ENCODE data around the gene ZNF678.

ZNF678 gene

DNA sequence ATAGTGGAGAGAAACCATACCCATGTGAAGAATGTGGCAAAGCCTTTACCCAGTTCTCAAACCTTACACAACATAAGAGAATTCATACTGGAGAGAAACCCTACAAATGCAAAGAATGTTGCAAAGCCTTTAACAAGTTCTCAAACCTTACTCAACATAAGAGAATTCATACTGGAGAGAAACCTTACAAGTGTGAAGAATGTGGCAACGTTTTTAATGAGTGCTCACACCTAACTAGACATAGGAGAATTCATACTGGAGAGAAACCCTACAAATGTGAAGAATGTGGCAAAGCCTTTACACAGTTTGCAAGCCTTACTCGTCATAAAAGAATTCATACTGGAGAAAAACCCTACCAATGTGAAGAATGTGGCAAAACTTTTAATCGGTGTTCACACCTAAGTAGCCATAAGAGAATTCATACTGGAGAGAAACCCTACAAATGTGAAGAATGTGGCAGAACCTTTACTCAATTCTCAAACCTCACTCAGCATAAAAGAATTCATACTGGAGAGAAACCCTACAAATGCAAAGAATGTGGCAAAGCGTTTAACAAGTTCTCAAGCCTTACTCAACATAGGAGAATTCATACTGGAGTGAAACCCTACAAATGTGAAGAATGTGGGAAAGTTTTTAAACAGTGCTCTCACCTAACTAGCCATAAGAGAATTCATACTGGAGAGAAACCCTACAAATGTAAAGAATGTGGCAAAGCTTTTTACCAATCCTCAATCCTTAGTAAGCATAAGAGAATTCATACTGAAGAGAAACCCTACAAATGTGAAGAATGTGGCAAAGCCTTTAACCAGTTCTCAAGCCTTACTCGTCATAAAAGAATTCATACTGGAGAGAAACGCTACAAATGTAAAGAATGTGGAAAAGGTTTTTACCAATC, 91.7 kb downstream of the ZNF678 start:
- Histone ChIP-seq H3K27me3 (ENCODE audit: insufficient read depth, low read depth, severe bottlenecking) (no peaks in the 10 kb centered on the region), H3K9me3 (ENCODE audit: severe bottlenecking) (no peaks in the 10 kb centered on the region)

DNA sequence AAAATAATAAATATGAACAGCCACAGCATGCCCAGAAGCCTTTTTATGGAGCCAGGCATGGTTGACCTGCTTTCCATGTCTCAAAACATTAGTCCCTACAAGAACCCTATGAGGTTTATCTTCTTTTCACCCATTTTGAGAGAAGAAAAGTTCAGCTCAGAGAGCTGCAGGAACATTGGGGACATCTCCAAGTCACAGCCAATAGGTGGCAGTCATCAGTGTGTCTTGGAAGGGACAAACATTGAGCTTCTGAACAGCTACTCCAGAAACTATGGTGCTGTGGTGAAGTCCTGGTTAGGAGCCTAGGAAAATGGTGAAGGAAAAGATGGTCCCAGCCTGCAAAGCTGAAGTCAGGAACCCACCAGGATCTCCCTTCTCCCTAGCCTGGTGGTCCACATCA, 98.1 kb downstream of the ZNF678 start:
- TF ChIP-seq, protein P1, sequence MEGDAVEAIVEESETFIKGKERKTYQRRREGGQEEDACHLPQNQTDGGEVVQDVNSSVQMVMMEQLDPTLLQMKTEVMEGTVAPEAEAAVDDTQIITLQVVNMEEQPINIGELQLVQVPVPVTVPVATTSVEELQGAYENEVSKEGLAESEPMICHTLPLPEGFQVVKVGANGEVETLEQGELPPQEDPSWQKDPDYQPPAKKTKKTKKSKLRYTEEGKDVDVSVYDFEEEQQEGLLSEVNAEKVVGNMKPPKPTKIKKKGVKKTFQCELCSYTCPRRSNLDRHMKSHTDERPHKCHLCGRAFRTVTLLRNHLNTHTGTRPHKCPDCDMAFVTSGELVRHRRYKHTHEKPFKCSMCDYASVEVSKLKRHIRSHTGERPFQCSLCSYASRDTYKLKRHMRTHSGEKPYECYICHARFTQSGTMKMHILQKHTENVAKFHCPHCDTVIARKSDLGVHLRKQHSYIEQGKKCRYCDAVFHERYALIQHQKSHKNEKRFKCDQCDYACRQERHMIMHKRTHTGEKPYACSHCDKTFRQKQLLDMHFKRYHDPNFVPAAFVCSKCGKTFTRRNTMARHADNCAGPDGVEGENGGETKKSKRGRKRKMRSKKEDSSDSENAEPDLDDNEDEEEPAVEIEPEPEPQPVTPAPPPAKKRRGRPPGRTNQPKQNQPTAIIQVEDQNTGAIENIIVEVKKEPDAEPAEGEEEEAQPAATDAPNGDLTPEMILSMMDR (IDR thresholded peaks at IDR 0.05; ENCODE audit: low read depth, low read length), result no peak
- no peak for DNase-seq
- Histone ChIP-seq H3K9me3 (ENCODE audit: severe bottlenecking) (no peaks in the 10 kb centered on the region), H3K27me3 (ENCODE audit: insufficient read depth, low read depth, severe bottlenecking) (no peaks in the 10 kb centered on the region), H3K4me3 (ENCODE audit: low read depth, low read length) (no peak overlapping the region), H3K27ac (no peak overlapping the region), H3K36me3 (no peaks in the 10 kb centered on the region)

More for the DNA sequence above, 91.7 kb downstream of the ZNF678 start:
- Histone ChIP-seq H3K4me3 (ENCODE audit: low read depth, low read length) (no peak overlapping the region), H3K27ac (no peak overlapping the region), H3K36me3 (peaks cover 5% of the 10 kb centered on the region; the same call in 1 of the 2 replicates)
- DNase-seq, result no peak
- TF ChIP-seq, protein P1 (IDR thresholded peaks at IDR 0.05; ENCODE audit: low read depth, low read length), result no peak

GRCh38 chr1:227662933-227663332, 99.6 kb downstream of the ZNF678 start:
- Histone ChIP-seq H3K9me3 (ENCODE audit: severe bottlenecking) (no peaks in the 10 kb centered on the region), H3K27me3 (ENCODE audit: insufficient read depth, low read depth, severe bottlenecking) (no peaks in the 10 kb centered on the region), H3K4me3 (ENCODE audit: low read depth, low read length) (no peak overlapping the region), H3K36me3 (no peaks in the 10 kb centered on the region), H3K27ac (no peak overlapping the region)
- DNase-seq, result no peak
- TF ChIP-seq, protein P1 (IDR thresholded peaks at IDR 0.05; ENCODE audit: low read depth, low read length), result no peak

DNA sequence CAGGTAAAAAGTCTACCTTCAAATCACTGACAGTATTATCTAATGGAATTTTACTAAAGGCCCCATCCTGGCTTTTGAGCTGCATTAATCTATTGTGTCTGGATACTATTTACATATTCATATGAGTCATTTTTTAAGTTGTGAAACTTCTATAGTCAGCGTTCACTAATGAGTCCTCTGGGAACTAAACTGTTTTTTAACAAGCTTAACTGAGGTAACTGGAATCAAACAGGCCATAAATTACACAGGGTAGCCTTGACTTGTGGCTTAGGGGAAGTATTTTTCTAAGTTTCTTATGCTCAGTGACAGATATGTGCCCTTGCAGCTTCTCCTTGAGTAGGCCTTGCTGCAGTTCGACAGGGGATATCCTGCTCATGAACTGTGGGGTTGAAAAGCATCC, 102.9 kb downstream of the ZNF678 start:
- Histone ChIP-seq H3K9me3 (ENCODE audit: severe bottlenecking) (no peaks in the 10 kb centered on the region), H3K27me3 (ENCODE audit: insufficient read depth, low read depth, severe bottlenecking) (no peaks in the 10 kb centered on the region), H3K27ac (no peak overlapping the region), H3K36me3 (no peaks in the 10 kb centered on the region), H3K4me3 (ENCODE audit: low read depth, low read length) (no peak overlapping the region)
- TF ChIP-seq, protein P1 (IDR thresholded peaks at IDR 0.05; ENCODE audit: low read depth, low read length), result no peak
- DNase-seq, result no peak

- H3K36me3 ChIP-seq, result no peaks in the 10 kb centered on the region
- no peak for DNase-seq
- H3K4me3 ChIP-seq (ENCODE audit: low read depth, low read length), result no peak overlapping the region
- H3K27me3 ChIP-seq (ENCODE audit: insufficient read depth, low read depth, severe bottlenecking), result no peaks in the 10 kb centered on the region
- TF ChIP-seq, protein P1 (IDR thresholded peaks at IDR 0.05; ENCODE audit: low read depth, low read length), result no peak
- H3K9me3 ChIP-seq (ENCODE audit: severe bottlenecking), result no peaks in the 10 kb centered on the region
- no peak overlapping the region for H3K27ac ChIP-seq
Measured at GRCh38 chr1:227673441-227673840, 110.1 kb downstream of the ZNF678 start.

All from WERI-Rb-1 (cell line).